K562 (cell line): ENCODE measurements around the gene SETMAR. TPM values are rescaled to one million over a fixed set of nuclear protein-coding genes. Genes with fewer than 3 reads are reported as not detected.

Source experiments
- C11orf30 ChIP-seq: fragments of 450-650 bp; IDR thresholded peaks from 2 replicates; pipeline ENCODE4 v1.6.1; 2016; ENCODE audit warnings: low read depth, mild to moderate bottlenecking
- ETS2 ChIP-seq: IDR thresholded peaks from 2 replicates; pipeline ENCODE4 v1.6.1; 2016; ENCODE audit warnings: borderline replicate concordance, missing genetic modification characterization, mild to moderate bottlenecking, moderate library complexity, missing compliant biosample characterization; ENCODE audit not compliant: poor library complexity, severe bottlenecking
- MEF2A ChIP-seq: IDR thresholded peaks from 2 replicates; pipeline ENCODE4 v1.6.1; 2011; ENCODE audit warnings: low read depth, mild to moderate bottlenecking, low read length, moderate library complexity; ENCODE audit not compliant: control insufficient read depth
- RBM17 ChIP-seq: fragments of 200-400 bp; formaldehyde crosslinking; IDR thresholded peaks from 2 replicates; pipeline ENCODE4 v1.6.1; 2017; ENCODE audit warnings: low read depth, mild to moderate bottlenecking, low read length, borderline replicate concordance
- RFX5 ChIP-seq: IDR thresholded peaks from 2 replicates; pipeline ENCODE4 v1.6.1; 2011; ENCODE audit warnings: low read depth, mild to moderate bottlenecking, improper control_type of control experiment, low read length
- SMARCE1 ChIP-seq: fragments of 450-650 bp; IDR thresholded peaks from 2 replicates; pipeline ENCODE4 v1.7.1; 2016; ENCODE audit warnings: mild to moderate bottlenecking
- SREBF2 ChIP-seq: sonication (generic); formaldehyde crosslinking; IDR thresholded peaks from 2 replicates; pipeline ENCODE4 v1.4.0; 2020; ENCODE audit warnings: mild to moderate bottlenecking, missing genetic modification reagents
- SRSF7 ChIP-seq: fragments of 200-400 bp; formaldehyde crosslinking; optimal IDR thresholded peaks from 2 replicates; pipeline ENCODE3; 2017; ENCODE audit warnings: mild to moderate bottlenecking, low read depth, low read length
- TEAD1 ChIP-seq, 2 experiments: fragments of 450-650 bp in 1 of 2; sonication (generic) in 1 of 2; formaldehyde crosslinking; IDR thresholded peaks; 2 replicates each; pipeline versions ENCODE4 v1.4.0 to v1.8.0; 2020 to 2022; ENCODE audit warnings: mild to moderate bottlenecking in 2 of 2, missing genetic modification reagents in 1 of 2
- ZFP30 ChIP-seq: fragments of 250-450 bp; sonication (Bioruptor Pico); IDR thresholded peaks from 2 replicates; pipeline ENCODE4 v1.8.0; 2022; ENCODE audit warnings: moderate library complexity, mild to moderate bottlenecking, inconsistent platforms, borderline replicate concordance
- polyA plus RNA-seq, 8 experiments: library from polyadenylated mRNA; depleted of rRNA in 4 of 8; stranded (reverse) in 5 of 8; unstranded in 3 of 8; fragments of >200 nt; fragmentation: Nextera tagmentation in 2 of 8; fragmentation: Illumina TruSeq in 1 of 8; extraction: Ambion mirVana in 2 of 8; extraction: Trizol in 1 of 8; gene quantifications; 2 replicates each; pipeline versions ENCODE4 v1.2.1 to v1.2.3, GENCODE V29; 2011 to 2014; ENCODE audit warnings: inconsistent platforms in 1 of 8, missing spikeins in 1 of 8
- total RNA-seq, 7 experiments: library from RNA; depleted of rRNA in 6 of 7; stranded (reverse); fragments of >200 nt in 6 of 7; fragmentation: Illumina TruSeq in 2 of 7; extraction: Trizol in 2 of 7; gene quantifications; 2 replicates each; pipeline versions ENCODE4 v1.2.1 to v1.2.3, GENCODE V29; 2011 to 2021; ENCODE audit warnings: low replicate concordance in 1 of 7
- TF ChIP-seq, protein P1 (sequence below): fragments of 250-450 bp; sonication (Bioruptor Pico); IDR thresholded peaks from 2 replicates; pipeline ENCODE4 v1.8.0; 2022; ENCODE audit warnings: inconsistent platforms, mild to moderate bottlenecking, moderate library complexity, borderline replicate concordance
- TF ChIP-seq, protein P2 (sequence below): fragments of 450-650 bp; IDR thresholded peaks from 2 replicates; pipeline ENCODE4 v1.6.1; 2017; ENCODE audit warnings: antibody characterized with exemption, mild to moderate bottlenecking
- TF ChIP-seq, protein P3 (sequence below): conservative IDR thresholded peaks from 2 replicates; pipeline ENCODE4 v1.6.1; 2011; ENCODE audit warnings: low read depth, mild to moderate bottlenecking, low read length; ENCODE audit not compliant: control insufficient read depth
- TF ChIP-seq, protein P4 (sequence below), 2 experiments: IDR thresholded peaks; 2 replicates each; pipeline ENCODE4 v1.6.1; 2012; ENCODE audit warnings: improper control_type of control experiment in 2 of 2, low read depth in 2 of 2, low read length in 2 of 2, borderline replicate concordance in 1 of 2
- TF ChIP-seq, protein P5 (sequence below): sonication (generic); formaldehyde crosslinking; IDR thresholded peaks from 2 replicates; pipeline ENCODE4 v1.8.1; 2023; ENCODE audit warnings: mild to moderate bottlenecking, missing genetic modification reagents

SETMAR gene
- total and polyA plus RNA-seq, 9 of the 15 experiments (the other 6 are each of a cell fraction or from before 2014, with no cell fraction given): 5.5 to 25.1 (median 18.2) TPM

DNA sequence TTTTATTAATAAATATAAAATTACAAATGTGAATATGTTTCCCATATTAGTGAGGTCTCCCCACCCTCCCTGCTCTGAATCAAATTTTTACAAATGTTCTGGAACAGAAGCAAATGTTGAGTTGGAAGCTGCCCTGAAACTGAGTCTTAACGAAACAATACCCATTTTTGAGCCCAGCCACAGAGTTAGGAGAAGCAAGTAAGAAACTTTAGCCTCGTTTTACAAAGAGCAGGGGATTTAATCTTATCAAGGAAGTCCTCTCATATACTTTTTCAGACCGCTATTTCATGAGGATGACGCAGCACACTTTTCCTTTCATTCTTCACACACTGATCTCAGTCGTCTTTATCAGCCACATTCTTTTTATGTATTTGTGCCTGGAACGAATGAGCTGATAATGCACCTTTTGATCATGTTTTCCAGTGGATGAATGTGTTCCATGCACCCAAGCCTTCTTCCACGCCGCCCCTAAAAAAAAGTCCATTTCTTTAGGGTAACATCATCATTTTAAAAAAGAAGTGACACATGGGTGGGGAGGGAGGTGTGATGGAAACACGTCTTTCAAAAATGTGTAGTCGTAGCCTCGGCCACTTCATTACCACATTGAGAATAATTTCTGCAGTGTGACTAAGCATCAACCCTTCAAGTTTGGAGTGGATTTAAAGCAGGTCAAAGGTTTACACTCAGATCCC is 48.1 kb downstream of the SETMAR start (continued):
- TF ChIP-seq, protein P1, sequence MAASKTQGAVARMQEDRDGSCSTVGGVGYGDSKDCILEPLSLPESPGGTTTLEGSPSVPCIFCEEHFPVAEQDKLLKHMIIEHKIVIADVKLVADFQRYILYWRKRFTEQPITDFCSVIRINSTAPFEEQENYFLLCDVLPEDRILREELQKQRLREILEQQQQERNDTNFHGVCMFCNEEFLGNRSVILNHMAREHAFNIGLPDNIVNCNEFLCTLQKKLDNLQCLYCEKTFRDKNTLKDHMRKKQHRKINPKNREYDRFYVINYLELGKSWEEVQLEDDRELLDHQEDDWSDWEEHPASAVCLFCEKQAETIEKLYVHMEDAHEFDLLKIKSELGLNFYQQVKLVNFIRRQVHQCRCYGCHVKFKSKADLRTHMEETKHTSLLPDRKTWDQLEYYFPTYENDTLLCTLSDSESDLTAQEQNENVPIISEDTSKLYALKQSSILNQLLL (CRISPR knock-in tag): no peak
- TF ChIP-seq, protein P2, sequence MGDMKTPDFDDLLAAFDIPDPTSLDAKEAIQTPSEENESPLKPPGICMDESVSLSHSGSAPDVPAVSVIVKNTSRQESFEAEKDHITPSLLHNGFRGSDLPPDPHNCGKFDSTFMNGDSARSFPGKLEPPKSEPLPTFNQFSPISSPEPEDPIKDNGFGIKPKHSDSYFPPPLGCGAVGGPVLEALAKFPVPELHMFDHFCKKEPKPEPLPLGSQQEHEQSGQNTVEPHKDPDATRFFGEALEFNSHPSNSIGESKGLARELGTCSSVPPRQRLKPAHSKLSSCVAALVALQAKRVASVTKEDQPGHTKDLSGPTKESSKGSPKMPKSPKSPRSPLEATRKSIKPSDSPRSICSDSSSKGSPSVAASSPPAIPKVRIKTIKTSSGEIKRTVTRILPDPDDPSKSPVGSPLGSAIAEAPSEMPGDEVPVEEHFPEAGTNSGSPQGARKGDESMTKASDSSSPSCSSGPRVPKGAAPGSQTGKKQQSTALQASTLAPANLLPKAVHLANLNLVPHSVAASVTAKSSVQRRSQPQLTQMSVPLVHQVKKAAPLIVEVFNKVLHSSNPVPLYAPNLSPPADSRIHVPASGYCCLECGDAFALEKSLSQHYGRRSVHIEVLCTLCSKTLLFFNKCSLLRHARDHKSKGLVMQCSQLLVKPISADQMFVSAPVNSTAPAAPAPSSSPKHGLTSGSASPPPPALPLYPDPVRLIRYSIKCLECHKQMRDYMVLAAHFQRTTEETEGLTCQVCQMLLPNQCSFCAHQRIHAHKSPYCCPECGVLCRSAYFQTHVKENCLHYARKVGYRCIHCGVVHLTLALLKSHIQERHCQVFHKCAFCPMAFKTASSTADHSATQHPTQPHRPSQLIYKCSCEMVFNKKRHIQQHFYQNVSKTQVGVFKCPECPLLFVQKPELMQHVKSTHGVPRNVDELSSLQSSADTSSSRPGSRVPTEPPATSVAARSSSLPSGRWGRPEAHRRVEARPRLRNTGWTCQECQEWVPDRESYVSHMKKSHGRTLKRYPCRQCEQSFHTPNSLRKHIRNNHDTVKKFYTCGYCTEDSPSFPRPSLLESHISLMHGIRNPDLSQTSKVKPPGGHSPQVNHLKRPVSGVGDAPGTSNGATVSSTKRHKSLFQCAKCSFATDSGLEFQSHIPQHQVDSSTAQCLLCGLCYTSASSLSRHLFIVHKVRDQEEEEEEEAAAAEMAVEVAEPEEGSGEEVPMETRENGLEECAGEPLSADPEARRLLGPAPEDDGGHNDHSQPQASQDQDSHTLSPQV: peak; percentile 62; the same call in 1 of the 2 replicates
- TF ChIP-seq C11orf30 (peak; percentile 97), TEAD1 (CRISPR knock-in tag; IDR thresholded peaks at IDR 0.05) (peak; percentile 43 to 73; a peak in 1 of 4 replicates), ETS2 (no peak), SMARCE1 (peak; percentile 86), SRSF7 (no peak), RBM17 (no peak), RFX5 (no peak), MEF2A (0 out of 2 replicates have a peak, but pooled peaks have one; percentile 10), SREBF2 (CRISPR knock-in tag) (no peak), ZFP30 (CRISPR knock-in tag) (no peak)
- TF ChIP-seq, protein P3, sequence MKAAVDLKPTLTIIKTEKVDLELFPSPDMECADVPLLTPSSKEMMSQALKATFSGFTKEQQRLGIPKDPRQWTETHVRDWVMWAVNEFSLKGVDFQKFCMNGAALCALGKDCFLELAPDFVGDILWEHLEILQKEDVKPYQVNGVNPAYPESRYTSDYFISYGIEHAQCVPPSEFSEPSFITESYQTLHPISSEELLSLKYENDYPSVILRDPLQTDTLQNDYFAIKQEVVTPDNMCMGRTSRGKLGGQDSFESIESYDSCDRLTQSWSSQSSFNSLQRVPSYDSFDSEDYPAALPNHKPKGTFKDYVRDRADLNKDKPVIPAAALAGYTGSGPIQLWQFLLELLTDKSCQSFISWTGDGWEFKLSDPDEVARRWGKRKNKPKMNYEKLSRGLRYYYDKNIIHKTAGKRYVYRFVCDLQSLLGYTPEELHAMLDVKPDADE: no peak
- TF ChIP-seq, protein P4, sequence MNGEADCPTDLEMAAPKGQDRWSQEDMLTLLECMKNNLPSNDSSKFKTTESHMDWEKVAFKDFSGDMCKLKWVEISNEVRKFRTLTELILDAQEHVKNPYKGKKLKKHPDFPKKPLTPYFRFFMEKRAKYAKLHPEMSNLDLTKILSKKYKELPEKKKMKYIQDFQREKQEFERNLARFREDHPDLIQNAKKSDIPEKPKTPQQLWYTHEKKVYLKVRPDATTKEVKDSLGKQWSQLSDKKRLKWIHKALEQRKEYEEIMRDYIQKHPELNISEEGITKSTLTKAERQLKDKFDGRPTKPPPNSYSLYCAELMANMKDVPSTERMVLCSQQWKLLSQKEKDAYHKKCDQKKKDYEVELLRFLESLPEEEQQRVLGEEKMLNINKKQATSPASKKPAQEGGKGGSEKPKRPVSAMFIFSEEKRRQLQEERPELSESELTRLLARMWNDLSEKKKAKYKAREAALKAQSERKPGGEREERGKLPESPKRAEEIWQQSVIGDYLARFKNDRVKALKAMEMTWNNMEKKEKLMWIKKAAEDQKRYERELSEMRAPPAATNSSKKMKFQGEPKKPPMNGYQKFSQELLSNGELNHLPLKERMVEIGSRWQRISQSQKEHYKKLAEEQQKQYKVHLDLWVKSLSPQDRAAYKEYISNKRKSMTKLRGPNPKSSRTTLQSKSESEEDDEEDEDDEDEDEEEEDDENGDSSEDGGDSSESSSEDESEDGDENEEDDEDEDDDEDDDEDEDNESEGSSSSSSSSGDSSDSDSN (IDR thresholded peaks at IDR 0.05; ENCODE audit: borderline replicate concordance in 1 of 2, low read depth in 2 of 2, low read length in 2 of 2): no peak
- TF ChIP-seq, protein P5, sequence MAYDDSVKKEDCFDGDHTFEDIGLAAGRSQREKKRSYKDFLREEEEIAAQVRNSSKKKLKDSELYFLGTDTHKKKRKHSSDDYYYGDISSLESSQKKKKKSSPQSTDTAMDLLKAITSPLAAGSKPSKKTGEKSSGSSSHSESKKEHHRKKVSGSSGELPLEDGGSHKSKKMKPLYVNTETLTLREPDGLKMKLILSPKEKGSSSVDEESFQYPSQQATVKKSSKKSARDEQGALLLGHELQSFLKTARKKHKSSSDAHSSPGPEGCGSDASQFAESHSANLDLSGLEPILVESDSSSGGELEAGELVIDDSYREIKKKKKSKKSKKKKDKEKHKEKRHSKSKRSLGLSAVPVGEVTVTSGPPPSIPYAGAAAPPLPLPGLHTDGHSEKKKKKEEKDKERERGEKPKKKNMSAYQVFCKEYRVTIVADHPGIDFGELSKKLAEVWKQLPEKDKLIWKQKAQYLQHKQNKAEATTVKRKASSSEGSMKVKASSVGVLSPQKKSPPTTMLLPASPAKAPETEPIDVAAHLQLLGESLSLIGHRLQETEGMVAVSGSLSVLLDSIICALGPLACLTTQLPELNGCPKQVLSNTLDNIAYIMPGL (CRISPR knock-in tag): no peak
